Adipocyte (in vitro differentiated cells): ENCODE results near the gene TPRKB.
"Not testable (repeated sequence)": the region's sequence is repeated elsewhere in the genome, so short reads cannot be mapped to it uniquely, and the experiment has no call there.

ENCODE experiments used
- DNase-seq: peaks from one replicate; pipeline ENCODE4 v3.0.0-alpha.2; 2015; ENCODE audit warnings: low read depth
- H3K27me3 ChIP-seq: replicated peaks from 2 replicates; pipeline ENCODE4 v1.7.0; 2013; ENCODE audit warnings: mild to moderate bottlenecking, low read length, moderate library complexity; ENCODE audit not compliant: control insufficient read depth, insufficient read depth
- H3K36me3 ChIP-seq: 2 replicates; pipeline ENCODE4 v1.7.0; 2013; ENCODE audit warnings: low read length, mild to moderate bottlenecking, moderate library complexity; ENCODE audit not compliant: control insufficient read depth, insufficient read depth, severe bottlenecking
- H3K4me1 ChIP-seq: 2 replicates; pipeline ENCODE4 v1.7.0; 2013; ENCODE audit warnings: mild to moderate bottlenecking, low read length, moderate library complexity; ENCODE audit not compliant: control insufficient read depth, insufficient read depth
- H3K4me3 ChIP-seq: 2 replicates; pipeline ENCODE4 v1.7.0; 2013; ENCODE audit warnings: mild to moderate bottlenecking, low read length, moderate library complexity
- H3K9ac ChIP-seq: 2 replicates; pipeline ENCODE4 v1.7.0; 2013; ENCODE audit warnings: mild to moderate bottlenecking, low read length, moderate library complexity
- H3K9me3 ChIP-seq: 2 replicates; pipeline ENCODE4 v1.7.0; 2013; ENCODE audit warnings: mild to moderate bottlenecking, low read length, moderate library complexity; ENCODE audit not compliant: control insufficient read depth

TPRKB gene

DNA sequence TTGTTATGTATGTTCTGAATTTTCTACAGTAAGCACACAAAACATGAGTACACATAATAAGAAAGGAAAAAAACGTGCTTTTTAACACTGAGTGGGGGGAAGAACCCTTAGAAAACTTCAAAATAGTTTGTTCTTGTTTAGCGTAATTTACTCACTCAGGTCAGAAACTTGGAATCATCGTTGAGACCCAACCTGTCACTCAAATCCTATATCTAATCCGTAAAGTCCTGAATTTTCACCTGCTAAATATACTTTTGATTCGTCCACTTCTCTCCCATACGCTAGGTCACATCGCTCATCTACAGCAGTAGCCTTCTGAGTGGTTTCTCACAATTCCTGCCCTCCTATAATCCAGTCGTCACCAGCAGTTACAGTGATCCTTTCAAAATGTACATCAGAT is 767 bp downstream of the TPRKB start:
- Histone ChIP-seq H3K4me3 (peak overlapping the region; percentile 99), H3K4me1 (peaks cover 16% of the 10 kb centered on the region), H3K36me3 (peaks cover 18% of the 10 kb centered on the region), H3K27me3 (no peaks in the 10 kb centered on the region), H3K9me3 (no peaks in the 10 kb centered on the region), H3K9ac (peak overlapping the region; percentile 96)
- DNase-seq = no peak

DNA sequence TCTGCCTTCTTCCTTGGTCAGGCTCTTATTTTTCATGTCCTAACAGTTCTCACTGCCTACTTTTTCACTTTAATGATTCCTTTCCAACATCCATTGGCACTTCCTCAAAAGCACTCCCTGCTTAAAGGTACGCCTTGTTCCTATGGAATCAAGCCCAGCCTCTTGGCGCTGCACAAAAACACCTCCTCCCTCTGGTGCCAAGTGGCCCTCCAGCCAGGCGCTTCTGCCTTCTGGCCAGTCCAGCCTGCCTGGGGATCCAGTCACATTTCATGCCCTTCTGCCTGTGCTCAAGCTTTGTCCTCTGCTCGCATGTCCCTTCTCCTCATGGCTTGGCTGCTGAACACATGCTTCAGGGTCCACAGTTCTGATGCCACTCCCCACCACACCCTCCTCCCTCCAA is 6.3 kb downstream of the TPRKB start:
- peaks cover 44% of the 10 kb centered on the region for H3K36me3 ChIP-seq
- no peak for DNase-seq

DNA sequence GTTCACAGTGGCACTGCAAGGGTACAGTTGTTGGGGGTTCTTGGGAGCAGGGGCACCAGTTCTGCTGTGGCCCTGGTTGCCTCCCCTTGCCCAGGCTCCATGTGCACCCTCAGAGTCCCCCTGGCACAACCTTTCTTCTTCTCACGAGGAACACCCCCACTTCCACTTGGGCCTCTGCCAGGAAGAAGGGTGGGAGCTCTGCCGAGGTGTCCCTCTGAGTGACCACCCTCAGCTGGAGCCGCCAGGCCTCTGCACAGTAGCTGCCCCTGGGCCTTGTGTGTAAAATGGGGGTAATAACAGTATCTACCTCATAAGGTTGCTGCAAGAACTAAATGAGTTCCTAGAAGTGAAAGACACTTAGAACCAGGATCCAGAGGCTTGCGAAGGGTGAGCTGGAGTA is 8.4 kb downstream of the TPRKB start:
- no peaks in the 10 kb centered on the region for H3K27me3 ChIP-seq
- H3K9ac ChIP-seq = no peak overlapping the region
- H3K9me3 ChIP-seq = no peaks in the 10 kb centered on the region
- peaks cover 44% of the 10 kb centered on the region for H3K36me3 ChIP-seq
- H3K4me3 ChIP-seq = no peak overlapping the region
- DNase-seq = no peak
- H3K4me1 ChIP-seq = no peaks in the 10 kb centered on the region

More for the DNA sequence above, 6.3 kb downstream of the TPRKB start:
- Histone ChIP-seq H3K9me3 (no peaks in the 10 kb centered on the region), H3K4me3 (no peak overlapping the region), H3K27me3 (no peaks in the 10 kb centered on the region), H3K4me1 (peaks cover under 1% of the 10 kb centered on the region), H3K9ac (no peak overlapping the region)

DNA sequence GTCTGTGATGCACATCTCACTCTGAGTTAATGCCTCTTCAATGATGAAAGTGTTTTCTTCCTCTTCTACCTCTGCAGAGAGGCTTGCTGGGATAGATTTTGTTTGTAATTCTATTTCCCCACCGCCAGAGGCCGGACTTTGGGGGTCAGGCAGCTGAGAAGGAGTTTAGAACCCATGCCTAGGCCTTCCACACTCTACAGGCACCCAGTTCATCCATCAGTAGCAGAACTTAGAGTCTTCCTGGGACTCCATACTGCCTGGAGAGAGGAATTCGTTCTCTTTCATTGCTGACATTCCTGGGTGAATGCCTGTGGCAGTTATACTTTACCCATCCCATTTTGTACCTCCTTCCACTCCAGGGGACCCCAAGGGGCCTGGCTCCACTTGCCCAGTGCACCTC is 9.1 kb downstream of the TPRKB start:
- Histone ChIP-seq H3K4me1 (no peaks in the 10 kb centered on the region), H3K36me3 (peaks cover 41% of the 10 kb centered on the region), H3K9ac (no peak overlapping the region), H3K9me3 (no peaks in the 10 kb centered on the region), H3K27me3 (no peaks in the 10 kb centered on the region), H3K4me3 (no peak overlapping the region)
- DNase-seq = no peak

DNA sequence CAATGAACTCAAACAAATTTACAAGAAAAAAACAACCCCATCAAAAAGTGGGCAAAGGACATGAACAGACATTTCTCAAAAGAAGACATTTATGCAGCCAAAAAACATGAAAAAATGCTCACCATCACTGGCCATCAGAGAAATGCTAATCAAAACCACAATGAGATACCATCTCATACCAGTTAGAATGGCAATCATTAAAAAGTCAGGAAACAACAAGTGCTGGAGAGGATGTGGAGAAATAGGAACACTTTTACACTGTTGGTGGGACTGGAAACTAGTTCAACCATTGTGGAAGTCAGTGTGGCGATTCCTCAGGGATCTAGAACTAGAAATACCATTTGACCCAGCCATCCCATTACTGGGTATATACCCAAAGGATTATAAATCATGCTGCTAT is 10.5 kb downstream of the TPRKB start:
- H3K36me3 ChIP-seq = peaks cover 30% of the 10 kb centered on the region
- not testable (repeated sequence) for H3K4me1 ChIP-seq, H3K9ac ChIP-seq, DNase-seq, H3K27me3 ChIP-seq, H3K4me3 ChIP-seq, H3K9me3 ChIP-seq

DNA sequence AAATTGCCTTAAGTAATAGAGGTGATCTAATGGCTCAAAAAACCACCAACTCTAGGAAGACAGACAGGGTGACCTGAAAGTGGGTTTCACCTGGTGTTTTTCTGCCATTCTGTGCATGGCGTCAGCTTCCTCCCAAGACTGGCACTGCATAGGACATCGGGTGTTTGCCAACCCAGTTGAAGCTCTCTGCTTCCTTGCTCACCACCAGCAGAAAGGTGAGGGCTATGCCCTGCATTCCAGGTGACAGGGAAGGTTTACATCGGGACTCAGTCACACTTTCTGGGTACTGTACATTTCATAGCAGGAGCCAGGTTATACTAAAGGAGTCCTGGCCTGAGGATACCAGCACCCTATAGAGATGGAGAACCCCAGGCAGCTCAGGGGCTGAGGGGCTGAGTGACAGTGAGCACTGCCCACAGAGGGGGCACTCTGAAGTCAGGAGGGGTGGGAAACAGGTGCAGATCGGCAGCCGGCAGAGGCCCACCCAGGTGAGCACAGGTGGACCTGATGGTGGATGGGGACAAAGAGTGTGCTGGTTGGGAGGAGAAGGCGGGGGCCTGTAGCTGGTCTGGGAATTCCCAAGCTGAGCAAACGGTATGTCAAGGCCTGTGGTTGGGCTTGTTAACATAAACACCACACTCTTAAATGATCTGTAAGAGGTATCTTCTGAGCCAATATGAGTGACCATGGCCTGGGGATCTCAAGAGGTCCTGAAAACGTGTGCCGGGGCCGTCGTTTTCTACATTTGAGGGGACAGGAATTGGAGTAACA is 18.1 kb downstream of the TPRKB start:
- H3K36me3 ChIP-seq = no peaks in the 10 kb centered on the region
- peaks cover 24% of the 10 kb centered on the region for H3K9me3 ChIP-seq
- H3K4me1 ChIP-seq = no peaks in the 10 kb centered on the region
- no peak for DNase-seq
- H3K27me3 ChIP-seq = no peaks in the 10 kb centered on the region
- H3K9ac ChIP-seq = no peak overlapping the region
- H3K4me3 ChIP-seq = no peak overlapping the region

DNA sequence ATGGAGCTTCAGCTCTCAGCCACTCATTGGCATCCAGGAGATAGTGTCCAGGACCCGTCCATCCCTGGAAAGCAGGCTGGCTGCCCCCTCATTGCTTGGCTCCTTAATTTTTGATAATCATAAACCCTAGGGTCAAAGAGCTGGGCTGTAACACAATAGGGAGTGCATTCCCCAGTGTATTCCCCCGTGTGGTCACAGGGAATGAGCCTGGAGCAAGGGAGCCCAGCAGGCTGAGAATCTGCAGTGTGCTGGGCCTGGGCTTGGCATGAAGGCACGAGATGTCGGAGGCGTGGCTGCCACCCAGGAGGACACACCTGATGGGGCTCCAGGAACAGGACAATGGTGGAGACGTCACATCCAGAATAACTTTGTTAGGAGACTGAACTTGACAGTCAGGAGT is 18.7 kb downstream of the TPRKB start:
- H3K9me3 ChIP-seq = peaks cover 30% of the 10 kb centered on the region
- H3K27me3 ChIP-seq = no peaks in the 10 kb centered on the region
- no peaks in the 10 kb centered on the region for H3K4me1 ChIP-seq
- no peak for DNase-seq
- H3K9ac ChIP-seq = no peak overlapping the region
- no peaks in the 10 kb centered on the region for H3K36me3 ChIP-seq
- no peak overlapping the region for H3K4me3 ChIP-seq

DNA sequence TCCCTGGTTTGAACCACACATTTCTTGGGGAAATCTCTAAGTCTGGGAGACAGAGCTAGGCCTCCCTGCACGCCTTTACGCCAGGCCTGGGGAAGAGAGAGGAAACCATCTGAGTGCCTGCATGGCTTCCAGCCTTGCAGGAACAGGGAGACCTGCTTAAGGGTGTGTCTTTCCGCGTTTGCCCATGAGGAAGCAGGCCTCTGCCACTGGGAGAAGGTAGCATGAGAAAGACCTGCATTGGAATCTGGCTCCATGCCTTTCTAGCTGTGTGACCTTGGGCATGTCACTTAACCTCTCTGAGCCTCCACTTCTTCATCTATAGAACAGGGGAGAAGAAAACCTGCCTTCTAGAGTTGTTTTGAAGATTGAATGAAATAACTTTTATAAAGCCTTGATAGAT is 19.4 kb downstream of the TPRKB start:
- not testable (repeated sequence) for H3K27me3 ChIP-seq, H3K36me3 ChIP-seq, DNase-seq, H3K4me3 ChIP-seq, H3K4me1 ChIP-seq, H3K9ac ChIP-seq
- H3K9me3 ChIP-seq = peaks cover 36% of the 10 kb centered on the region

DNA sequence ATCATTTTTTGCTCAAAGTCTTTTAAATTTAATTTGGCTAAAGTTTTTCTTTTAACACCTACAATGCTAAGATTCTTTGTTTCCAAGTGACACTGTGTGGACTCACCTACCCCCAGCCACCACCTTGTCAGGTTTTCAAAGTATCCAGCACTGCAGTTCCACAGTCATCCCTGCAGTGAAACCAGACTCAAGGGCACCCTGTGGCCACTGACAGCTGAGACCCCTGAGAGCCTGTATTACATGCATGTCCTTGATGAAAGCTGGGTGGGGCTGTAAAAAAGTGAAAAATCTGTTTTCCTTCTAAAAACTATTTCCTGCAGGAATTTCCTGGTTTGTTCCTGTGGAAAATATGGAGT is 19.9 kb downstream of the TPRKB start:
- no peak overlapping the region for H3K4me3 ChIP-seq
- H3K4me1 ChIP-seq = no peaks in the 10 kb centered on the region
- peaks cover 41% of the 10 kb centered on the region for H3K9me3 ChIP-seq
- H3K27me3 ChIP-seq = no peaks in the 10 kb centered on the region
- H3K9ac ChIP-seq = no peak overlapping the region
- no peak for DNase-seq
- no peaks in the 10 kb centered on the region for H3K36me3 ChIP-seq

DNA sequence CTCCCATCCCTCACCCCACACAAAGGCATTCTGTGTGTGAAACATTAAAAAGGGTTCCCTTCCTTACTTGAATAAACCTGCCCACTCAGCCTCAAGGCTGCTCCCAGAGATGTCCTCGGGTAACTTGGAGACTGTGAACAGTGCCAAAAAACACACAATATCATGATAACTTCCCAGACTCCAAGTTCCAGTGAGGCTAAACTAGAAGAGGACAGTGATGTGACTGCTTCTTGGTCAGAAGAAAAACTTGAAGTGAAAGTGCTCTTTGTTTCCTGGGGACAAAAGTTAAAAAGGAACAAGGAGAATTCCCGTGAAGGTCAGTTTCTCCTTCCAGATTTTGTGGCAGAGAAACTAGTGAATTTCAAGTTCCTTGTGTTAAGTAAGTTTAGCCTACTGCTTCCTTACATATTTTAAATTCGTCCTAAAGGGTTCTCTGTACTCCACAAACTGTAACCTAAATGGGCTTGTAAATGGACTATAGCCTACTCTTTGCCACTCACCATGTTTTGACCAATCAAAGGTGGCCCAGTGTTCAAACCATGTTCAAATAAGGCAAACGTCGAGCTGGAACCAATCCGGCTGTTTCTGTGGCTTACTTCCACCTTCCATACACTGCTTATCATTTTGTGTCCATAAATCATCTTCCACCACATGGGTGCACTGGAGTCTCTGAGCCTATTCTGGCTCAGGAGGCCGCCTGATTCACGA is 20.4 kb downstream of the TPRKB start:
- Histone ChIP-seq H3K9me3 (peaks cover 46% of the 10 kb centered on the region), H3K27me3 (peaks cover under 1% of the 10 kb centered on the region), H3K9ac (no peak overlapping the region), H3K4me3 (peak overlapping the region; percentile 18), H3K4me1 (no peaks in the 10 kb centered on the region), H3K36me3 (no peaks in the 10 kb centered on the region)
- no peak for DNase-seq

DNA sequence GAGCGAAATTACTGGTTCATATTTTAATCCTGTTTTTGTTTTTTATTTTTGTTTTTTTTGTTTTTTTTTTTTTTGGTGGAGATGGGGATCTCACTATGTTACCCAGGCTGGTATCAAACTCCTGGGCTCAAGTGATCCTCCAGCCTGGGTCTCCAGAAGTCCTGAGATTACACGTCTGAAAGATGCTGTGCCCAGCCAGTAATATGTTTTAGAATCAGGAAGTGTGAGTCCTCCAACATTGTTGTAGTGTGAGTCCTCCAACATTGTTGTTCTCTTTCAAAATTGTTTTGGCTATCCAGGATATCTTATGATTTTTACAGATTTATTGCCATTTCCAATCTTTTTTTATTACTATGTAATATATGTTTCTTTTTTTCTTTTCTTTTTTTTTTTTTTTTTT is 23.1 kb downstream of the TPRKB start:
- no peak for DNase-seq
- Histone ChIP-seq H3K9me3 (peaks cover 60% of the 10 kb centered on the region), H3K36me3 (no peaks in the 10 kb centered on the region), H3K9ac (no peak overlapping the region), H3K4me3 (no peak overlapping the region), H3K27me3 (peaks cover 9% of the 10 kb centered on the region), H3K4me1 (no peaks in the 10 kb centered on the region)
